ENCODE results near the gene FUOM. TPM values are rescaled to one million over a fixed set of nuclear protein-coding genes. Genes with fewer than 3 reads are reported as not detected.

FUOM gene
- total RNA-seq, 1 donor from 2014 or later: 20.3 TPM

DNA sequence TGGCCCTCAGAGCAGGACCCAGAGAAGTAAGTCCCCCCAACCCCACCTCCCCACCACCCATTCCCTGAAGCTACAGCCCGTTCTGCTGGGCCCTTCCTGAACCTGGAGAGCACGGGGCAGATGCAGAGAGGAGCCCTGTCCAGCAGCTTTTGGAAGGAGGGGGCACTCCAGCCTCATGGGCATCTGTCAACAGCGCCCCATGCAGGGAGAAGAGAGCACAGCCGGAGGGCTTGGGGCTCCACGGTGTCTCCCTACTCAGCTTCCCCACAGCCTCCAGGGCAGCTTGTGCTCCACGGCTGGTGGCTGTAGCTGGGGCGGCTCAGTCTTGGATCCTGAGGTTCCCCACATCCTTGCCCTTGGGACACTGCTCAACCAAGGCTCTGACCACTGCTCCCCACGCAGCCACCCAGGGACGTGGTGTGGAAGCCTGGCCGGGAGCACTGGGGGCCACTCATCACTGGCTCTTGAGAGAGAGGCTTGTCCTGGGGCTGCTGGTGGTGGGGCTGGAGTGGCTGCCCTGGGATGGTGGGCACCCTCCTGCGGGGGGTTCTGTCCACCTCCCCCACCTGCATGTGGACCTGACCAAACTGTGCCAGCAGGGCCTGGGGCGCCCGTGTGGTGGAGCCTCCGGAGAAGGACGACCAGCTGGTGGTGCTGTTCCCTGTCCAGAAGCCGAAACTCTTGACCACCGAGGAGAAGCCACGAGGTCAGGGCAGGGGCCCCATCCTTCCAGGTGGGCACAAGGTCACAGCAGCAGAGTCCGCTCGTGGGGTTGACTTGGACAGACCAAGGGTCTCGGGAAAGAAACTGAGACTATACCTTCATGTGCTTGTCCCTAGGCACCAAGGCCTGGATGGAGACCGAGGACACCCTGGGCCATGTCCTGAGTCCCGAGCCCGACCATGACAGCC, 6.2 kb downstream of the FUOM start:
- no peak for DNase-seq (ENCODE audit: low spot score)

DNA sequence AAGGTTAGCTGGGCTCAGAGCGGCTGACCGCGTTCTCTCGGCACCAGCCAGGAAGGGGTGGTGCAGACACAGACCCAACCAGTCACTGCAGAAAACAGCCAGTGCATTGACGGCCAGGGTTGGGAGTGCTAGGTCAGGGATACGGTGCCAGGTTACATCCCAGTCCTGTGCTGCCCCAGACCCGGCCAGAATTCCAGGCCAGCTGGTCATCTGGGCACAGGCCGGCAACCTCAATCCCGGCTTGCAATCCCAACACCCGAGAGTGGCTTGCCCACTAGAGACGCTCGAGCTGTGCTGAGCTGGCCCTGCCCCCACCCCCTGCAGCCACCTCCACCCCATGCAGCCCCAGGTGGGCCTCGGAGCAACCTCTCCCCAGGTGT, 6.9 kb downstream of the FUOM start:
- DNase-seq (ENCODE audit: low spot score): no peak

DNA sequence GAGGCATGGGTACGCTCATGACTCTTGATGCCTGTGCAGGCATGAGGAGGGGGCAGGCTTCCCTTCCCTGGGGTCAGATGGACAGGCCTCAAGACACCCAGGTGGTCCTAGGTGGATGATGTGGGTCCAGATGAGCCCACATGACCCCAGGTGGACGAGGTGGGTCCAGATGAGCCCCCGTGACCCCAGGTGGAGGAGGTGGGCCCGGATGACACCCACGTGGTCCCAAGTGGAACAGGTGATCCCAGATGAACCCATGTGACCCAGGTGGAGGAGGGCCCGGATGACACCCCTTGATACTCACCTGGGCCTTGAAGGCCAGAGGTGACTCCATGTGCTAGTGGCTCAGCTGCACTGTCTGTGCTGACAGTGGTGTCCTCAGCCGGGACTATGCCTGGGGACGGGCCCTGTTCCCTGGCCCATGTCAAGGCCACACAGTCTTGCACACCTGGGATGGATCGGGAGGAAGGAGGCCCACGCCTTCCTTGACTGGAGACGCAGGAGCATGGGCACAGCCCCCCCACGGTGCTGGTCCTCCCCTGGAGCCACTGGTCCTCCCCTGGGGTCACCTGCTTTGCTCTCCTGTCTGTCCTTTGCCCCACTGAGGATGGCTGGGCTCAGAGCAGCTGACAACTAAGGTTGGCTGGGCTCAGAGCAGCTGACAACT, 7.4 kb downstream of the FUOM start:
- no peak for DNase-seq (ENCODE audit: low spot score)

DNA sequence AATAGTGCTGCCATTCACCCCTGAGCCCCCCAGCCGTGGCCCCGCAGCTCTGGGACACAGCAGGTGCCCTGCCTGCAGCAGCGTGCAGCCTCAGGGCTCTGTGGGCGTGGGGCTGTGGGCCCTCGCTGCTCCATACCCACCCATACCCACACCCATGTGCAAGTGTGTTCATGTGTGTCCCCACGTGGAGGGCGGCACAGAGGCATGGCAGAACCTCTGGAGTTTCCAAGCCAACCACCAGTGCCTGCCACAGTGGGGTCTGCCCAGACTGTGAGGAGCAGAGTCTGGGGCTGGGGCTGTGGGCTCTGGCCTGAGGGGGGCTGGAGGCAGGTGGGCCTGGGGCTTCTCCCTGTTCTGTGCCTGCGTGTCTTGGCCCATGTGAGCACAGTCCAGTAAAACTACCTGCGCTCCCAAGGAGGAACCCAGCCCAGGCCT, 8.2 kb downstream of the FUOM start:
- DNase-seq (ENCODE audit: low spot score): no peak

DNA sequence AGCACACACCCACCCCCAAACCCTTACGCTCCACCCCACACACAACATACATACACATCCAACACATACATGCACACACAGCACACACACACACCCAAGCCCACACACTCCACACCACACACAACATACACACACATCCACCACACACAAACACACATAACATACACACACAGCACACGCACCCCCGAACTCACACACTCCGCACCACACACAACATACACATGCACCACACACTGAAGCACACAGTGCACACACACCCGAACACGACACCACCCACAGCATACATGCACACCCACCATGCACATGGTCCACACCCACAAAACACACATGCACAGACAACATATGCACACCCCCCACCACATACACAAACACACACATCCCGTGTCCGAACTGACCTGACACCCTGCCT, 8.7 kb downstream of the FUOM start:
- DNase-seq (ENCODE audit: low spot score): no peak

DNA sequence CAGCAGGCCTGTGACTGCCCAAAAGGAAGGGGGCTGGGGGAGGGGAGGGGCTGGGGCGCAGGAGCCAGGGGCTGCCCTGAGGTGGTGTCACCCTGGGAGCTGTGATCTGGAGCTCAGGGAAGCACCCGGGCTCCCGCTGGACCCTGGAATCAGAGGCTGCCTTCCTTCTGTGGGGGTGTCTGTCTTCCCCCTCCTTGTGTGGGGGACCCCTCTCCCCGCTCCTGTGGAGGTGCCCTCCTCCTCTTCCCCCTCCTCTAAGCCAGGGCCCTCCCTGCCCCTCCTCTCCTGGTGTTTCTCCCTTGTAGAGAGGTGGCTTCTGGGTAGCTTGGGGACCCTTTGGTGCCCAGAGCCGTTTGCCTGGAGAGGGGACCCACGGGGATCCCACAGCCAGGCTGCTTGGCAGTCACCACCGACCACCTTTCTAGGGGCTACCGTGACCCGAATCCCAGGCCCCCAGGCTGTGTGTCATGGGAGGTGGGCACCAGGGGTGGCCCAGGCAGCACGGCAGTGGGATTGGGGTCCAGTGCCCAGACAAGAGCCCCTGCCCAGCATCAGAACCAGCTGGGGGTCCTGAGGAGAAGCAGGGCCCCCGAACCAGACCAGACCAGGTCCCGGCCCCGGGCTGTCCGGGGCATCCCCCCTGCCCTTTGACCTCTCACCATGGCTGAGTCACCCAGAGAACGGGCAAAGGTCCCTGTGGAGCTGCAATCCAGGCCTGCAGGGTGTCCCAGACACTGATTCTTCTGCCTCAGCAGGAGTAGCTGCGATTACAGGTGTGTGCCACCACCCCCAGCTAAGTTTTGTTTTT, 9.9 kb downstream of the FUOM start:
- DNase-seq (ENCODE audit: low spot score): no peak

DNA sequence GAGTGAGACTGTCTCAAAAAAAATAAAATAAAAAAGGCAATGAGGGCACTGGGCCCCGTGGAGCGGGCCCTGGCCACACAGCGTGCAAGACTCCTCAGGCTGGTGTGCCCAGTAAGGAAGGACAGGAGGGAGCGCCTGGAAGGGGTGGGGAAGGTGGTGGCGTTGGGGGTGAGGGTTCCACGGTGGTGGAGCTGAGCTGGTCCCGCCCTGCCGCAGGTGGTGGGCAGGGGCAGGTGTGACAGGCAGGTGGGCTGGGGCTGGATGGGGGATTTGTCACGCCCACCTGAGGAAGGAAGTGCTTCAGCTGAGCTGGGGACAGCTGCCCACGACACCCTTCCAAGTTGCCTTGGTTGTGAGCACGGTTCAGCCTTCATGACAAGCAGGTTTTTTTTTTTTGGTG, 11.4 kb downstream of the FUOM start:
- DNase-seq (ENCODE audit: low spot score): no peak

DNA sequence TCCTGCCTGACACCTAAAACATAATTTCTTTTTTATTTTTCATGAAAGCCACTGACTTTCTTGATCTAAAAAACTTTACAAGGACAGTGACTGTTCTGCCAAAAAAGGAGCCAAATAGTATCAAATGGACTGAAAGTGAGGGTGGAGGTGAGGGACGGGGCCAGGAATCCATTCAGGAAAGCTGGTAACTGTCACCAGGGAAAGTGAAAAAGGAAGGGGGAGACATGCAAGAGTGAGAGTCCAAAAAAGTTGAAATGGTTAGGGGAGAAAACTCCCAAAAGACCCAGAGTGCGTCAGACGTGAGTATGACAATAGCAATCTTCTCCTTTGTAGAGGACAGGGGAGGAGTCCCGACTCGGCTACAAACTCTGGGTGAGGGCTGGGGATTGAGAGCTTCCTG, 13.6 kb downstream of the FUOM start:
- no peak for DNase-seq (ENCODE audit: low spot score)

DNA sequence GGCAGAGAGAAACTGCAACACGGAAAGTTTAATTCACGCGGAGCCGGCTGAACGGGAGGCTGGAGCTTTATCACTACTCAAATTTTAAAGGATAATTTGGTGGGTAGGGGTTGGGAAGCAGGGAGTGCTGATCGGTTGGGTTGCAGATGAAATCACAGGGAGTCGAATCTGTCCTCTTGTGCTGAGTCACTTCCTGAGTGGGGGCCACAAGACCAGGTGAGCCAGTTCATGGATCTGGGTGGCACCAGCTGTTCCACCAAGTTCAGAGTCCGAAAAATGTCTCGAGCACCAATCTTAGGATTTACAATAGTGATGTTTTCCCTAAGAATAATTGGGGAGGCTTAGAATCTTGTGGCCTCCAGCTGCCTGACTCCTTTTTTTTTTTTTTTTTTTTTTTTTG, 14.3 kb downstream of the FUOM start:
- DNase-seq (ENCODE audit: low spot score): no peak

DNA sequence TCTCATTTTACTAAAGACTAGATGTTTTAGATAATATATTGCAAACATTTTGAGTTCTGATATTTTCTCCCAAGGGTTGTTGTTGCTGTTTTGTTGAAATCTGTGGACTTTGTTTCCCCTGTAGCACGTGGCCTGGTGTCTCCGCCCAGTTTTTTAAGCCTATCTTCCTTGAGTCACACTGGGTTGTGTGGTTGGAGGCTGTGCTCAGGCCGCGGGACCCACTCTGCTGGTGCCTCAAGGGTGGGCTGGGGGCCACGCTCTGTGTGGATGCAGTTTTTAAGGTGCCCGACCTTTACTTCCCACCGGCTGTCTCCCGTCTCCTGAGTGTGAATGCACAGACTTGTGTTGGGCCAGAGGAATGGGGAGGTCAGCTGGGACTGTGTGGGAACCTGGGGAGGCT, 14.9 kb downstream of the FUOM start:
- DNase-seq (ENCODE audit: low spot score): no peak

DNA sequence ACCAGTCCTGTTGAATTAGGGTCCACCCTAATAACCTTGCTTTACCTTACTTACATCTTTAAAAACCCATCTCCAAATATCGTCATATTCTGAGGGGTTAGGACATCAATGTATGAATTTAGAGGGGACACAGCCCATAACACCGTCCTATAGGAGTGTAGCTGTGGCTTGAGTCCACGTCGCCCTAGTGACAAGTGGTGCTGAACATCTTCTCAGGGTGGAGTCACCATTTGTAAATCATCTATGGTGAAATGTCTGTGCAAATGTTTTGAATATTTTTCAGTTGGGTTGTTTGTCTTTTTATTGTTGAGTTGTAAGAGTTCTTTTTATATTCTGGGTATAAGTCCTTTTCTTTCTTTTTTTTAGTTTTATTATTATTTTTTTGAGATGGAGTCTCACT, 15.8 kb downstream of the FUOM start:
- no peak for DNase-seq (ENCODE audit: low spot score)

DNA sequence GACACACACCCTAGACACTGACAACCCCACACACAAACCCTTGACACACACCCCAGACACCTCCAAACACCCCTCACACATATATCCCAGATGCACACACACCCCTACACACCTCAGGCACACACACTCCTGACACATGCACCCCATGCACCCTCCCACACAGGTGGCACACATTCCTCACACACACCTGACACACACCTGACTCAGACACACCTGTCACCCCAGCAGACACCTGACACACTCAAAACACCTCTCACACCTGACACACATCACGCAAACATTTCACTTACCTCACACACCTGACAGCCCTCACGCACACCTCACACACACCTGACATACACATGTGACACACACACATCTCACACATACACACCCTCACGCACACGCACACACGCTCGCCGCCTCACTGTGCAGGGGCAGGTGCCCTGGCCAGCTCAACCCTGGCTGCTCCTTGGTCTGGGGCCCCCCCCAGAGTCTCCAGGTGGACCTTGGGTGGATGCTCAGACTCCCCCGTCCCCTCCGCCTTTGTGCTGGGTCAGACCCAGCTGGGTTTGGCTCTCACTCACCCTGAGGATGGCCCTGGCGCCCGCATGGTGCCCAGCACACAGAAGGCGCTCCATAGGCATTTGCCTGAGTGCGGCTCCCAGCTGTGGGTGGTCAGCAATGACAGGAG, 18.0 kb downstream of the FUOM start:
- DNase-seq (ENCODE audit: low spot score): no peak

DNA sequence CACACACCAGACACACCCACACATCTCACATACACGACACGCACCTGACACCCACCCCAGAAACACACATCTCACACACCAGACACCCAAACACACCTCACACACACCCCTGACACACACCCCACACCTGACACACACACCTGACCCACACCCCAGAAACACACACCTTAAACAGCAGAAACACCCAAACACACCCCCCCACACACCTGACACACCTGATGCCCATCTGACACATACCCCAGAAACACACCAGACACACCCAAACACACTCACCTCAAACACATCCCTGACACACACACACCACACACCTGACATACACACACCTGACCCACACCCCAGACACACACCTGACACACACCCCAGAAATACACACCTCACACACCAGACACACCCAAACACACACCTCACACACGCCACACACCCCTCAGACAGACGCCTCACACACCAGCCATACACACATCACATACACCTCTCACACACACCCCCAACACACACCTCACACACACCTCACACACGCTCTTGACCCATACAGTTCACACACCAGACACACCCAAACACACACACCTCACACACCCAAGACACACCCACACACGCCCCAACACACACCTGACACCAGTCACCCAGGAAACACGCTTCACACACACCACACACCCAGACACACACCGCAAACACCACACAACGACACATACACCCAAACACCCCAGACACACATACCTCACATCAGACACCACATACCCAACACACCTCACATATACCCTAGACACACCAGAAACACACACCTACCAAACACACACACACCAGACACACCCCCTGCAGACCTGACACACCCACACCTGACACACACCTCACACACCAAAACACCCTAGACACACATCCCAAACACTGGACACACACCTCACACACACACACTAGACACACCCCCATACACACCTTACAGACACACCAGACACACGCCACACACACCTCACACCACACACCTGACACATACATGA, 19.4 kb downstream of the FUOM start:
- DNase-seq (ENCODE audit: low spot score): no peak

DNA sequence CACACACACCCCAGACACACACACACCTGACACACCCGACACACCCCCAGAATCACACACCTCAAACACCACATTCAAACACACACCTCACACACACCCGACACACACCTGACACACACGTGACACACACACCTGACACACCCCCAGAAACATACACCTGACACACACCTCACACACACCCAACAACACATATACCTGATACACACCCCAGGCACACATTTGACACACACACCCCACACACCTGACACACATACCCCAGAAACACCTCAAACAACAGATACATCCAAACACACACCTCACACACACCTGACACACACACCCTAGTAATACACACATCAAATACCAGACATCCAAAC, 20.5 kb downstream of the FUOM start:
- DNase-seq (ENCODE audit: low spot score): no peak

DNA sequence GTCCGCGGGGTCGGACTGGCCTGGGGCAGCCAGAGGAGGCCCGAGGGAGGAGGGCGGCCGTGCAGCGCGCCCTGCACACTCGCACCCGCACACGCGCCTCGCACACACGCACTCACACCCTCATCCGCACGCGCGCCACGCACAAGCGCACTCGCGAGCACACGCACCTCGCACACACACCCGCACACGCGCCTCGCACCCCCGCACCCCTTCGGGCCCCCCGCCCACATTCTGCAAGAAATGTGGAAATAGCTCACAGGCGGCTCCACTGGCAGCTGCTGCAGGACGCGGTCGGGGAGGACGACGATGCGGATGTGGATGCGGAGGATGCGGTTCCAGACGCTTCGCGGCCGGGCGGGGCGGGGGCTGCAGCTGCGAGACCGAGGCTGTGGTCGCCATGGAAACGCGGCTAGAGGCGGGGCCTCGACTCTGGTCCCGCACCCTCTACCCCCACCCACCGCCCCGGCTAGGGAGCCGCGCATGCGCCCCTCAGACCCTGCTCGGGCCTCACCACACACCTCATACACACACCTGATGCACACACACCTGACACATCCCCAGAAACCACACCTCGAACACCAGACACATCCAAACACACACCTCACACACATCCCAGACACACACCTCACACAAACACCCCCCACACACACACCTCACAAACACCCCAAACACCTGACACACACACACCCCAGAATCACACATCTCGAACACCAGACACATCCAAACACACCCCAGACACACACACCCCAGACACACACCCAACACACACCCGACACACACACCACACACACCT, 21.0 kb downstream of the FUOM start, which contains the start of gene CALY:
Gene CALY, minus strand, starts transcription at position 320 of the 793 bp plus-strand sequence. CDS start 7,907 bp downstream, outside the sequence.
- no peak for DNase-seq (ENCODE audit: low spot score)

DNA sequence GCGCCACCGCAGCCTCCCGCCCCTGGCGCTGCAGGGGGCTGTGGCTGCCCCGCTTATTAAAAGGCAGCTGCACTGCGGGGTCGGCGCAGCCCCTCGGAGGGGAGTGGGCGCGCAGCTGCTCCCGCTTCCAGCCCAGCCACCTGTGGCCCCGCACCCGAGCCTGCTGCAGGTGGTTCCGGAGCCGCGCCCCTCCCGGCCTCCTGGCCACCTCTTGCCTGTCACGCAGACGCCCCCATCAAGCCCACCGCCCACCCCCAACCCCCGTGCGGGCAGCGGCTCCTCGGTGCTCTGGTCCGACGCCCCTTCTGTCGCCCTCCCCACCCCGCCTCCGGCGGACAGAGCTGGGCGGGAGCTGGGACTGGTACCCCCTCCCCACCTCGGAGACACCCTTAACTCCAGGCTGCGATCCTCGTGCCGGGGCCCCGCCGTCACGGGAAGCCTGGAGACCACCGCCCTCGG, 21.7 kb downstream of the FUOM start:
- no peak for DNase-seq (ENCODE audit: low spot score)

DNA sequence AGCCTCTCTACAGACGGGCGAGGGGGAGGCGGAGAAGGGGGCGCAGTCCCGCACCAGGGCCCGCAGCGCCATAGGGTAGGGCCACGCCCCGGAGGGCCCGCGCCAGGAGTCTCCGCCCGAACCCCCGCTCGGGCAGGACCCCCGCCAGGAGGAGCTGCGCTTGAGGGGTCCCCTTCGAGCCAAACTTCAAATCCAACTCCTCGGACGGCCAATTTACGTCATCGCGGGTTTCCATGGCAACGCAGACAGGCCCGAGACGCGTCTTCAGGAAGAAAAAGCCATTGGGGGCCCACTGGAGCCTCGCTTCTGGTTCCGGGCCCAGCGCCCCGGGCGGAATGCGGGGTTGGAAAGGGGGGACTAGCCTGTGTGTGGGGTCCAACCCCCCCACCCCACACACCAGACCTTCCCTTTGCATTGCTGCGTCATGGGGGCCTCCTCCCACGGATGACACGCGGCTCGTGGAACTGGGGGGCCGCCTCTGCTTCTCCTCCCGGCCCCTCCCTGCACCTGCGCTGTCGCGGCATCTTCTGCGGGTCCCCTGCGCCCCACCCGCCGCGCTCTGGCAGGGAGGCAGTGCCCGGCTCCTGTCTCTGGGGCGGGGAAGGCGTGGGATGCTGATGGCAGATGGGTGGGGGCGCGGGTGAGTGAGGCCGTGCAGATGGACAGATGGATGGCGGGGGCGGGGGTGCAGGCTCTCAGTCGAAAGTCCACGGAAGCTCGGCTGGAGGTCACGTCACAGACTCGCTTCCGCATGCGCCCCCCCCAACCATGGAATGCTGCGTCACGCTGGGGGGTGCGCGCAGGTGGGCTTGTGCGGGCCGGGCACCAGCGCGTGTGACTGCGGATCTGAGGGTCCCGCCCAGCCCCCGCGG, 22.3 kb downstream of the FUOM start:
- no peak for DNase-seq (ENCODE audit: low spot score)

DNA sequence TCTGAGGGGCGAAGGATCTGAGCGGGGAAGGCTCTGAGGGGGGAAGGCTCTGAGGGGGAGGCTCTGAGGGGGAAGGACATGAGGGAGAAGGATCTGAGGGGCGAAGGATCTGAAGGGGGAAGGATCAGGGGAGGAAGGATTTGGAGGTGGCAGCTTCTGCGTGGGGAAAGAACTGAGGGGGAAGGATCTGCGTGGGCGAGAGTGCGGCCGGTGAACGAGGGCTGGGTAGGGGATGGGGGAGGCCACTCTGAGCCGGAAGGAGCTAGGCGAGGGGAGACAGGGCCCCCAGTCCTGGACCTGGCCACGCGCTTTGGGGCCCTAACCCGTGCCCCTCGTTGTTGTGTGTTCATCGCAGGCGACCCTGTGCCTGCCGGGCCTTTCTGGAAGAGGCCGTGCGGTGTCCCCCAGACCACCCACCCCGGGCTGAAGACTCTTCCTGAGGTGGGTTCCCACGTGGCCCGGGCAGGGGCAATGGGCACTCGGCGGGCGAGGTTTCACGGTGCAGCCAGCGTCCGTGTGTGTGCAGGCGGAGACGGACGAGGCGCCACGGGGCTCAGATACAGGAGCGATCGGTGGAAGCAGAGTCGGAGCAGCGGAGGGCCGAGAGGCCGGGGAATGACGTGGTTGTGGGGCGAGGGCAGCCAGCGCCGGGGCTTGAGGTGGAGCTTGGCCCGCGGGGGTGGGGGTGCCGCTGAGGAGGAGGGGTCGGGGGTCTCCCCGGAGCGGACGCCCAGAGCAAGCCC, 23.1 kb downstream of the FUOM start:
- DNase-seq (ENCODE audit: low spot score): no peak

Measured in ureter (tissue), 1 donor.